Lung (tissue), 12 donors: ENCODE results near the gene PTCD3. TPM values are rescaled to one million over a fixed set of nuclear protein-coding genes. Genes with fewer than 3 reads are reported as not detected.

Experiments used
- ATAC-seq: fragments of 200-7000 bp; cut with Tn5 transposase; one replicate; pipeline ENCODE4 v1.9.1; 2020; ENCODE audit warnings: moderate number of reproducible peaks; ENCODE audit not compliant: insufficient read depth, low FRiP score
- DNase-seq, 3 donors: peaks; one replicate each; pipeline ENCODE4 v3.0.0-alpha.2; 2013 to 2017
- H3K27ac ChIP-seq, 2 donors: one replicate each; pipeline ENCODE4 v1.5.1; 2013; ENCODE audit warnings: mild to moderate bottlenecking in 2 of 2, moderate library complexity in 2 of 2, control low read depth in 1 of 2, inconsistent platforms in 1 of 2, low read depth in 1 of 2, low read length in 1 of 2
- H3K27me3 ChIP-seq, 3 donors: one replicate each; pipeline ENCODE4 v1.5.1; 2013; ENCODE audit warnings: low read length in 2 of 3; ENCODE audit not compliant: control insufficient read depth in 3 of 3, insufficient read depth in 3 of 3
- H3K36me3 ChIP-seq, 4 donors: one replicate each; pipeline ENCODE4 v1.5.1; 2013; ENCODE audit warnings: low read length in 4 of 4, mild to moderate bottlenecking in 1 of 4, moderate library complexity in 1 of 4; ENCODE audit not compliant: control insufficient read depth in 4 of 4, insufficient read depth in 4 of 4
- H3K4me1 ChIP-seq, 5 donors: one replicate each; pipeline ENCODE4 v1.5.1; 2013; ENCODE audit warnings: low read length in 5 of 5, mild to moderate bottlenecking in 2 of 5, moderate library complexity in 1 of 5; ENCODE audit not compliant: control insufficient read depth in 5 of 5, insufficient read depth in 5 of 5
- H3K4me3 ChIP-seq: one replicate; pipeline ENCODE4 v1.5.1; 2013; ENCODE audit warnings: mild to moderate bottlenecking, control low read depth, moderate library complexity
- H3K9ac ChIP-seq, 2 donors: one replicate each; pipeline ENCODE4 v1.5.1; 2013; ENCODE audit warnings: low read length in 2 of 2, control low read depth in 1 of 2; ENCODE audit not compliant: insufficient read depth in 1 of 2
- H3K9me3 ChIP-seq, 4 donors: one replicate each; pipeline ENCODE4 v1.5.1; 2013; ENCODE audit warnings: low read length in 3 of 4, mild to moderate bottlenecking in 1 of 4, moderate library complexity in 1 of 4; ENCODE audit not compliant: control insufficient read depth in 4 of 4, insufficient read depth in 3 of 4
- CTCF ChIP-seq: IDR thresholded peaks from 2 replicates; pipeline ENCODE4 v1.5.1; 2012; ENCODE audit warnings: mild to moderate bottlenecking; ENCODE audit errors: control extremely low read depth, extremely low read depth
- WGBS, 2 donors: extraction: QIAGEN DNeasy Blood & Tissue Kit; methylation state at CpG; one replicate each; pipeline ENCODE4 v1.1.7; 2013; 5-methylcytosine and 5-hydroxymethylcytosine counted together
- polyA plus RNA-seq, 2 donors: library from polyadenylated mRNA; stranded (reverse); fragments of 200-250 nt; gene quantifications; one replicate each; pipeline ENCODE4 v1.2.1, GENCODE V29; 2013
- total RNA-seq, 2 donors: library from RNA; depleted of rRNA in 1 of 2; stranded (reverse); fragments of >200 nt in 1 of 2; gene quantifications; one replicate each; pipeline ENCODE4 v1.2.1, GENCODE V29; 2014 to 2021
- donor health status: control.
- donor health status: control.
- donor health status: Bipolar disorder and iron deficiency.
- donor health status: healthy.
- donor health status: DM: yes; HTN: yes; CAD: no.

The PTCD3 gene
- total and polyA plus RNA-seq, 4 donors: 22.7 to 172 (median 44.3) TPM

GRCh38 chr2:86105252-86105968 lies 625 bp upstream of the PTCD3 start, which contains the start of gene POLR1A:
TSS of gene POLR1A (minus strand) at chr2:86105886. CDS start at chr2:86105776, 110 bp downstream.
- no peaks in the 10 kb centered on the region for H3K9me3 ChIP-seq
- H3K4me3 ChIP-seq: peak within 1 kb of the TSS; percentile 83
- peaks cover 0 to 23% (median 10%) of the 10 kb centered on the region in 5 donors for H3K4me1 ChIP-seq
- H3K36me3 ChIP-seq: peaks cover under 1 to 22% (median 12%) of the 10 kb centered on the region in 4 donors
- peak; percentile 92 to 97 (median 96) for DNase-seq
- no peaks in the 10 kb centered on the region for H3K27me3 ChIP-seq
- TF ChIP-seq CTCF: no peak
- peak; percentile 91 for ATAC-seq
- peak within 1 kb of the TSS; percentile 70 to 80 for H3K9ac ChIP-seq
- WGBS, 2 donors: 0% methylated on average over 38 of the region's 38 CpGs
- peak within 1 kb of the TSS; percentile 84 to 87 for H3K27ac ChIP-seq

DNA sequence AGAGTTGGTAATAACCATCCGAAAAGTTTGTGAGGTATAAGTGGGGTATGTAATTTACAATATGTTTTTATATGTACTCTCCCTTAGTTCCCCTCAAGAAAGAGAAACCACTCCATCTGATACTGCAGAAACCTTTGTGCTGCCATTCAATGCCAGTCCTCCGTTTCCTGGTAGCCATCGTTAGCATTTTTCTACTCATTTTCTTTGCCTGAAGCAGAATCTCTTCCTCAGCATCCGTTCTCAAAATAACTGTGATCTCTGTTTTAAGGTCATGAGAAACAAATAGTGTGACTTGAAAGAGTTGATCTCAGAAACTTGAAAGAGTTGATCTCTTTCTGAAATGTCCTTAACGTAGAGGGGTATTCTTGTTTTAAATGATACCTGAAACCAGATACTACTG lies 996 bp downstream of the PTCD3 start:
- Histone ChIP-seq H3K9me3 (no peaks in the 10 kb centered on the region), H3K27ac (no peak overlapping the region), H3K27me3 (no peaks in the 10 kb centered on the region), H3K4me3 (no peak overlapping the region), H3K4me1 (peaks cover 0 to 23% (median 10%) of the 10 kb centered on the region in 5 donors), H3K9ac (peak overlapping the region; percentile 50 to 80), H3K36me3 (peaks cover 6 to 26% (median 14%) of the 10 kb centered on the region in 4 donors)
- WGBS, 2 donors: 24 to 28% methylated on average over 5 of the region's 5 CpGs
- ATAC-seq (no peak), DNase-seq (no peak)
- no peak for TF ChIP-seq CTCF

- DNase-seq: no peak
These were observed 12.1 kb downstream of the PTCD3 start for GRCh38 chr2:86118130-86118529.

More at GRCh38 chr2:86118130-86118529, 12.1 kb downstream of the PTCD3 start:
- ATAC-seq: no peak
- no peak overlapping the region for H3K27ac ChIP-seq
- H3K9me3 ChIP-seq: no peaks in the 10 kb centered on the region
- no peak overlapping the region for H3K4me3 ChIP-seq
- no peaks in the 10 kb centered on the region for H3K27me3 ChIP-seq
- TF ChIP-seq CTCF: no peak
- peaks cover 33 to 61% (median 45%) of the 10 kb centered on the region in 4 donors for H3K36me3 ChIP-seq
- no peak overlapping the region for H3K9ac ChIP-seq
- 91 to 98% methylated on average over 2 of the region's 2 CpGs for WGBS, 2 donors
- H3K4me1 ChIP-seq: peaks cover 0 to 7% (median 0%) of the 10 kb centered on the region in 5 donors
